ENCODE results near the gene CASP9. TPM values are rescaled to one million over a fixed set of nuclear protein-coding genes. Genes with fewer than 3 reads are reported as not detected.

Gene CASP9
- total RNA-seq, 1 experiment from 2014 or later: 11.6 TPM

GRCh38 chr1:15449567-15449966 is 74.4 kb downstream of the CASP9 start:
- no peaks in the 10 kb centered on the region; the same call in 1 of the 2 replicates for H3K27me3 ChIP-seq (replicated peaks)
- no peak overlapping the region for H3K27ac ChIP-seq
- no peaks in the 10 kb centered on the region for H3K9me3 ChIP-seq (replicated peaks)
- no peak overlapping the region for H3K4me3 ChIP-seq
- no peak for DNase-seq (ENCODE audit: low read depth in 1 of 2, low spot score in 2 of 2)
- H3K4me1 ChIP-seq (replicated peaks): peaks cover 15% of the 10 kb centered on the region
- H3K36me3 ChIP-seq: no peaks in the 10 kb centered on the region

DNA sequence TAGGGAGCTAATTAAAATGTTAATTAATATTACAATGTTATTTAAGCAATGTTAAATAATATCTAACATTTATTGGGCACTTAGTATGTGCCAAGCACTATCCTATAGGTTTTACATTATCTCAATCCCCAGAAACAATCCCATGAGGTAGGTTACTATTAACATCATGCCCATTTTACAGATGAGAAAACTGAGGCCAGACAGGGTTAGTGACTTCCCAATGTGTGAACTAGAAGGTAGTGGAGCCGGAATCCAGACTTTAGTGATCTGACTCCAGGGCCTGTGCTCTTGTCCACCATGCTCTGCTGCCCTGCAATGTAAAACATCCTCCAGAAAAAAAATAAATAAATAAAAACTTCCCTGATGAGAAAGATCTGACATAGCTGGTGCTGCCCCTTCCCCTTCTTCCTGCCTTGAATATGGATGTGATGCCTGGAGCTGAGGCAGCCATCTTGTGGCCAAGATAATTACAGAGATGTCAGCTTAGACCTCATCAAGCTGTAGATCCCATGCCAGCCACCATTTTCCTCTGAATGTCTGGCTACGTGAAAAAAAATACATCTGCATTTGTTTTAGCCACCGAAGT is 75.0 kb downstream of the CASP9 start:
- Histone ChIP-seq H3K27me3 (replicated peaks) (no peaks in the 10 kb centered on the region; the same call in 1 of the 2 replicates), H3K36me3 (no peaks in the 10 kb centered on the region), H3K27ac (no peak overlapping the region), H3K9me3 (replicated peaks) (no peaks in the 10 kb centered on the region), H3K4me3 (no peak overlapping the region), H3K4me1 (replicated peaks) (peaks cover 9% of the 10 kb centered on the region)
- DNase-seq (ENCODE audit: low read depth in 1 of 2, low spot score in 2 of 2): no peak

GRCh38 chr1:15446212-15446611 is 77.8 kb downstream of the CASP9 start:
- no peak overlapping the region for H3K27ac ChIP-seq
- no peaks in the 10 kb centered on the region for H3K27me3 ChIP-seq (replicated peaks)
- no peaks in the 10 kb centered on the region for H3K4me1 ChIP-seq (replicated peaks)
- H3K4me3 ChIP-seq: no peak overlapping the region
- H3K9me3 ChIP-seq (replicated peaks): no peaks in the 10 kb centered on the region
- DNase-seq (ENCODE audit: low read depth in 1 of 2, low spot score in 2 of 2): no peak
- H3K36me3 ChIP-seq: no peaks in the 10 kb centered on the region

- Histone ChIP-seq H3K4me3 (no peak overlapping the region), H3K36me3 (no peaks in the 10 kb centered on the region), H3K27ac (no peak overlapping the region), H3K27me3 (replicated peaks) (no peaks in the 10 kb centered on the region), H3K4me1 (replicated peaks) (no peaks in the 10 kb centered on the region), H3K9me3 (replicated peaks) (no peaks in the 10 kb centered on the region)
- no peak for DNase-seq (ENCODE audit: low read depth in 1 of 2, low spot score in 2 of 2)
Measured at GRCh38 chr1:15445390-15446122, 78.5 kb downstream of the CASP9 start.

GRCh38 chr1:15444468-15445389 is 79.3 kb downstream of the CASP9 start:
- no peak overlapping the region for H3K27ac ChIP-seq
- no peaks in the 10 kb centered on the region for H3K4me1 ChIP-seq (replicated peaks)
- no peak for DNase-seq (ENCODE audit: low read depth in 1 of 2, low spot score in 2 of 2)
- H3K9me3 ChIP-seq (replicated peaks): no peaks in the 10 kb centered on the region
- no peaks in the 10 kb centered on the region for H3K27me3 ChIP-seq (replicated peaks)
- H3K4me3 ChIP-seq: no peak overlapping the region
- H3K36me3 ChIP-seq: no peaks in the 10 kb centered on the region

DNA sequence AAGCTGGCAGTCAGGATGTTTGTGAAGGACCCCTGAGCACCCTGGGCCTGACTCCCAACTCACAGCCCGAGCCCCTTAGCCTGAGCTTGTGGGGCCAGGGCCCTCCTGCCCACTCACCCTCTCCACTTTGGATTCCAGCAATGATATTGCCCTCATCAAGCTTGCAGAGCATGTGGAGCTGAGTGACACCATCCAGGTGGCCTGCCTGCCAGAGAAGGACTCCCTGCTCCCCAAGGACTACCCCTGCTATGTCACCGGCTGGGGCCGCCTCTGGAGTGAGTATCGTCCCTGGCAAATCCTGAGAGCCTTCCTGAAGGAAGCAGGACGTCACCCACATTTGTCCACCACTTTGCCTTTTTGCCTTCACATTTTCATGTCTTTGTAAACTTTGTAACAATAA is 80.7 kb downstream of the CASP9 start:
- no peak for DNase-seq (ENCODE audit: low read depth in 1 of 2, low spot score in 2 of 2)
- Histone ChIP-seq H3K9me3 (replicated peaks) (no peaks in the 10 kb centered on the region), H3K27me3 (replicated peaks) (no peaks in the 10 kb centered on the region), H3K27ac (no peak overlapping the region), H3K4me1 (replicated peaks) (no peaks in the 10 kb centered on the region), H3K4me3 (no peak overlapping the region), H3K36me3 (no peaks in the 10 kb centered on the region)

DNA sequence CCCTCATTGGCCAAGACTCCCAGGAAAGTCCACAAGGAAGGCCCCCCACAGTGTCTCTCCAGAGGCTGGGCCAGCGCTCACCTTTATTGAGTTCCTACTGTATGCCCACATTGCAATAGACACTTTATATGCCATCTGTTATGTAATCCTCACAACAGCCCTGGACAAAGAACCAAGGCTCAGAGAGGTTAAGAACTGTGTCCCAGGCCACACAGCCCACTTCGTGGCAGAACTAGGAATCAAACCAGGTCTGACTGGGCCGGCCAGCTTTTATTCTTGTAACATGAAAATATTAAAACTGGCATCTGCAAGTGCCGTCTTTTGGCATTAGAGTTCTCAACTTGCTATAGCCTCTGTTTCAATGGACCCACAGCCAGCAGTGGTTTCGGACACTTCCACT is 81.3 kb downstream of the CASP9 start:
- no peaks in the 10 kb centered on the region for H3K27me3 ChIP-seq (replicated peaks)
- DNase-seq (ENCODE audit: low read depth in 1 of 2, low spot score in 2 of 2): no peak
- H3K4me3 ChIP-seq: no peak overlapping the region
- no peaks in the 10 kb centered on the region for H3K4me1 ChIP-seq (replicated peaks)
- no peaks in the 10 kb centered on the region for H3K36me3 ChIP-seq
- no peak overlapping the region for H3K27ac ChIP-seq
- H3K9me3 ChIP-seq (replicated peaks): no peaks in the 10 kb centered on the region

- no peaks in the 10 kb centered on the region for H3K9me3 ChIP-seq (replicated peaks)
- H3K4me3 ChIP-seq: no peak overlapping the region
- H3K27me3 ChIP-seq (replicated peaks): no peaks in the 10 kb centered on the region
- no peaks in the 10 kb centered on the region for H3K36me3 ChIP-seq
- H3K4me1 ChIP-seq (replicated peaks): no peaks in the 10 kb centered on the region
- DNase-seq (ENCODE audit: low read depth in 1 of 2, low spot score in 2 of 2): no peak
- no peak overlapping the region for H3K27ac ChIP-seq
Measured at GRCh38 chr1:15442119-15442518, 81.9 kb downstream of the CASP9 start.

Other genes starting within 250 kb of the CASP9 start
- 163 and 169 TPM in 2 replicates for gene EFHD2, start 114.3 kb downstream of the CASP9 start, total RNA-seq (2014; rRNA removed; shearing (Covaris generic))
- not detected in 2 replicates for gene CTRC, start 85.8 kb downstream of the CASP9 start, total RNA-seq (2014; rRNA removed; shearing (Covaris generic))
- not detected in 2 replicates for gene CELA2A, start 67.5 kb downstream of the CASP9 start, total RNA-seq (2014; rRNA removed; shearing (Covaris generic))
- not detected in 2 replicates for gene CELA2B, start 48.1 kb downstream of the CASP9 start, total RNA-seq (2014; rRNA removed; shearing (Covaris generic))
- gene DNAJC16, start 2.6 kb upstream of the CASP9 start, total RNA-seq (2014; rRNA removed; shearing (Covaris generic)): 4.2 and 8.3 TPM in 2 replicates
- 0.19 and 0.53 TPM in 2 replicates for gene AGMAT, start 60.8 kb upstream of the CASP9 start, total RNA-seq (2014; rRNA removed; shearing (Covaris generic))
- 6.6 and 9.1 TPM in 2 replicates for gene DDI2, start 93.2 kb upstream of the CASP9 start, total RNA-seq (2014; rRNA removed; shearing (Covaris generic))
- gene PLEKHM2, start 160.1 kb upstream of the CASP9 start, total RNA-seq (2014; rRNA removed; shearing (Covaris generic)): 34.4 and 48.4 TPM in 2 replicates
- gene SLC25A34, start 212.0 kb upstream of the CASP9 start, total RNA-seq (2014; rRNA removed; shearing (Covaris generic)): 0.22 and 0.92 TPM in 2 replicates
- not detected in 2 replicates for gene TMEM82, start 218.3 kb upstream of the CASP9 start, total RNA-seq (2014; rRNA removed; shearing (Covaris generic))
- 66.6 and 151 TPM in 2 replicates for gene FBLIM1, start 234.6 kb upstream of the CASP9 start, total RNA-seq (2014; rRNA removed; shearing (Covaris generic))